K562 treated with DMSO at 1 percent for 4 hours (cell line): ENCODE data around the gene PCDHGB6. TPM values are rescaled to one million over a fixed set of nuclear protein-coding genes. Genes with fewer than 3 reads are reported as not detected.

Source experiments
- total RNA-seq: library from RNA; unstranded; fragments of 300-600 nt; gene quantifications from 2 replicates; pipeline ENCODE4 v1.2.3, GENCODE V29; 2022; ENCODE audit not compliant: insufficient read depth

The PCDHGB6 gene
- total RNA-seq, 1 experiment from 2014 or later, result not detected

Other genes with a start within 250 kb of the PCDHGB6 start
- not detected in 2 replicates for gene PCDHB7, start 235.4 kb upstream of the PCDHGB6 start, total RNA-seq
- not detected in 2 replicates for gene PCDHB8, start 230.2 kb upstream of the PCDHGB6 start, total RNA-seq
- gene PCDHB16, start 225.6 kb upstream of the PCDHGB6 start, total RNA-seq, result not detected in 2 replicates
- not detected in 2 replicates for gene PCDHB9, start 220.9 kb upstream of the PCDHGB6 start, total RNA-seq
- not detected in 2 replicates for gene PCDHB10, start 215.7 kb upstream of the PCDHGB6 start, total RNA-seq
- gene PCDHB11, start 208.4 kb upstream of the PCDHGB6 start, total RNA-seq, result not detected in 2 replicates
- gene PCDHB12, start 199.3 kb upstream of the PCDHGB6 start, total RNA-seq, result not detected in 2 replicates
- gene PCDHB13, start 194.1 kb upstream of the PCDHGB6 start, total RNA-seq, result not detected in 2 replicates
- gene PCDHB14, start 184.7 kb upstream of the PCDHGB6 start, total RNA-seq, result not detected in 2 replicates
- gene PCDHB15, start 162.6 kb upstream of the PCDHGB6 start, total RNA-seq, result not detected in 2 replicates
- gene SLC25A2, start 104.0 kb upstream of the PCDHGB6 start, total RNA-seq, result not detected in 2 replicates
- 87.4 and 92.8 TPM in 2 replicates for gene TAF7, start 87.2 kb upstream of the PCDHGB6 start, total RNA-seq
- 0.37 TPM in 1 of 2 replicates, not detected in the other for gene PCDHGA1, start 77.5 kb upstream of the PCDHGB6 start, total RNA-seq
- gene PCDHGA2, start 69.3 kb upstream of the PCDHGB6 start, total RNA-seq, result 0.12 TPM in 1 of 2 replicates, not detected in the other
- 0.46 TPM in 1 of 2 replicates, not detected in the other for gene PCDHGA3, start 64.2 kb upstream of the PCDHGB6 start, total RNA-seq
- not detected in 2 replicates for gene PCDHGB1, start 57.9 kb upstream of the PCDHGB6 start, total RNA-seq
- 0.42 and 0.76 TPM in 2 replicates for gene PCDHGA4, start 53.0 kb upstream of the PCDHGB6 start, total RNA-seq
- 0.48 and 0.70 TPM in 2 replicates for gene PCDHGB2, start 48.0 kb upstream of the PCDHGB6 start, total RNA-seq
- gene PCDHGA5, start 43.9 kb upstream of the PCDHGB6 start, total RNA-seq, result 0.16 TPM in 1 of 2 replicates, not detected in the other
- gene PCDHGB3, start 37.8 kb upstream of the PCDHGB6 start, total RNA-seq, result 0.51 and 0.74 TPM in 2 replicates
- gene PCDHGA6, start 34.1 kb upstream of the PCDHGB6 start, total RNA-seq, result 0.27 and 0.35 TPM in 2 replicates
- not detected in 2 replicates for gene PCDHGA7, start 25.3 kb upstream of the PCDHGB6 start, total RNA-seq
- 0.21 TPM in 1 of 2 replicates, not detected in the other for gene PCDHGB4, start 20.3 kb upstream of the PCDHGB6 start, total RNA-seq
- 0.24 TPM in 1 of 2 replicates, not detected in the other for gene PCDHGA8, start 15.4 kb upstream of the PCDHGB6 start, total RNA-seq
- not detected in 2 replicates for gene PCDHGB5, start 10.1 kb upstream of the PCDHGB6 start, total RNA-seq
- gene PCDHGA9, start 5.2 kb upstream of the PCDHGB6 start, total RNA-seq, result not detected in 2 replicates
- gene PCDHGA10, start 5.0 kb downstream of the PCDHGB6 start, total RNA-seq, result not detected in 2 replicates
- not detected in 2 replicates for gene PCDHGB7, start 9.7 kb downstream of the PCDHGB6 start, total RNA-seq
- not detected in 2 replicates for gene PCDHGA11, start 13.0 kb downstream of the PCDHGB6 start, total RNA-seq
- not detected in 2 replicates for gene PCDHGA12, start 22.5 kb downstream of the PCDHGB6 start, total RNA-seq
- gene PCDHGC3, start 67.9 kb downstream of the PCDHGB6 start, total RNA-seq, result not detected in 2 replicates
- gene PCDHGC4, start 77.0 kb downstream of the PCDHGB6 start, total RNA-seq, result not detected in 2 replicates
- gene PCDHGC5, start 81.1 kb downstream of the PCDHGB6 start, total RNA-seq, result not detected in 2 replicates
- gene DIAPH1, start 211.0 kb downstream of the PCDHGB6 start, total RNA-seq, result 152 and 168 TPM in 2 replicates
- 85.2 and 117 TPM in 2 replicates for gene HDAC3, start 228.8 kb downstream of the PCDHGB6 start, total RNA-seq
- gene RELL2, start 229.0 kb downstream of the PCDHGB6 start, total RNA-seq, result 10.2 and 10.3 TPM in 2 replicates
- gene FCHSD1, start 243.4 kb downstream of the PCDHGB6 start, total RNA-seq, result 11.2 and 13.6 TPM in 2 replicates